ENCODE measurements around the gene APOA4.

Gene APOA4

DNA sequence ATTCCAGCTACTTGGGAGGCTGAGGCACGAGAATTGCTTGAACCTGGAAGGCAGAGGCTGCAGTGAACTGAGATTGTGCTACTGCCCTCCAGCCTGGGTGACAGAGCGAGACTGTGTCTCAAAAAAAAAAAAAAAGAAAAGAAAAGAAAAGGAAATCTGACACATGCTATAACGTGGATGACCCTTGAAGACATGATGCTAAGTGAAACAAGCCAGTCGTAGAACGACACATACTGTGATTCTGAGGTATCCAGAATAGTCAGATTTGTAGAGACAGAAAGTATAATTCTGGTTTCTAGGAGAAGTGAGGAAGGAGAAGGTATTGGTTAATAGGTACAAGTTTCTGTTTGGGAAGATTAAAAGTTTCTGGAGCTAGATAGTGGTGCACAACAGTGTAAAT is 24.7 kb downstream of the APOA4 start:
- no peak overlapping the region for H3K4me3 ChIP-seq (ENCODE audit: low read depth, low read length)
- TF ChIP-seq, protein P1, sequence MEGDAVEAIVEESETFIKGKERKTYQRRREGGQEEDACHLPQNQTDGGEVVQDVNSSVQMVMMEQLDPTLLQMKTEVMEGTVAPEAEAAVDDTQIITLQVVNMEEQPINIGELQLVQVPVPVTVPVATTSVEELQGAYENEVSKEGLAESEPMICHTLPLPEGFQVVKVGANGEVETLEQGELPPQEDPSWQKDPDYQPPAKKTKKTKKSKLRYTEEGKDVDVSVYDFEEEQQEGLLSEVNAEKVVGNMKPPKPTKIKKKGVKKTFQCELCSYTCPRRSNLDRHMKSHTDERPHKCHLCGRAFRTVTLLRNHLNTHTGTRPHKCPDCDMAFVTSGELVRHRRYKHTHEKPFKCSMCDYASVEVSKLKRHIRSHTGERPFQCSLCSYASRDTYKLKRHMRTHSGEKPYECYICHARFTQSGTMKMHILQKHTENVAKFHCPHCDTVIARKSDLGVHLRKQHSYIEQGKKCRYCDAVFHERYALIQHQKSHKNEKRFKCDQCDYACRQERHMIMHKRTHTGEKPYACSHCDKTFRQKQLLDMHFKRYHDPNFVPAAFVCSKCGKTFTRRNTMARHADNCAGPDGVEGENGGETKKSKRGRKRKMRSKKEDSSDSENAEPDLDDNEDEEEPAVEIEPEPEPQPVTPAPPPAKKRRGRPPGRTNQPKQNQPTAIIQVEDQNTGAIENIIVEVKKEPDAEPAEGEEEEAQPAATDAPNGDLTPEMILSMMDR (IDR thresholded peaks at IDR 0.05; ENCODE audit: low read depth, low read length), result no peak

DNA sequence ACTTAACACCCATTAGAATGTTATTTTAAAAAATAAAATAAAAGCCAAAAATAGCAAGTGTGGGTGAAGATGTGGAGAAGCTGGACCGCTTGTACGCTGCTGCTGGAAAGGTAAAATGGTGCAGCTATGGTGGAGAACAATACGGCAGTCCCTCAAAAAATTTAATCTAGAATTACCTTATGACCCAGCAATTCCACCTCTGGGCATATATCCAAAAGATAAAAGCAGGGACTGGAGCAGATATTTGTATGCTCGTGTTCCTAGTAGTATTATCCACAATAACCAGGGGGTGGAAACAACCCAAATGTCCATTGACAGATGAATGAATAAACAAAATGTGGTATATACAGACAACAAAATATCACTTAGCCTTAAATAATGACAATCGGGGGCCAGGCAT is 25.3 kb downstream of the APOA4 start:
- TF ChIP-seq, protein P1 (IDR thresholded peaks at IDR 0.05; ENCODE audit: low read depth, low read length), result no peak

DNA sequence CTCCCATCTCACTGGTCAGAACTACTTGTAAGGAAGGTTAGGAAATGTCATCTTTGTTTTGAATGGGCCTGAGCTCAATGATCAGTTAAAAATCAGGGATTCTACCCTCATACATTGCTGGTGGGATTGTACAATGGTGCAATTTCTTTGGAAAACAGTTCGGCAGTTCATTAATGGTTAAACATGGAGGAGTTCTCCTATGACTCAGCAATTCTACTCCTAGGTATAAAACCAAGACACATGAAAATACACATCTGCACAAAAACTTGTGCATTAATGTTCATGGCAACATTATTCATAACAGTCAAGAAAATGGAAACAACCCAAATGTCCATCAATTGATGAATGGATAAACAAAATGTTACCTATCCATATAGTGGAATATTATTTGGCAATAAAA is 26.6 kb downstream of the APOA4 start:
- no peak overlapping the region for H3K4me3 ChIP-seq (ENCODE audit: low read depth, low read length)
- TF ChIP-seq, protein P1 (IDR thresholded peaks at IDR 0.05; ENCODE audit: low read depth, low read length), result no peak

More for the DNA sequence above, 25.3 kb downstream of the APOA4 start:
- no peak overlapping the region for H3K4me3 ChIP-seq (ENCODE audit: low read depth, low read length)

DNA sequence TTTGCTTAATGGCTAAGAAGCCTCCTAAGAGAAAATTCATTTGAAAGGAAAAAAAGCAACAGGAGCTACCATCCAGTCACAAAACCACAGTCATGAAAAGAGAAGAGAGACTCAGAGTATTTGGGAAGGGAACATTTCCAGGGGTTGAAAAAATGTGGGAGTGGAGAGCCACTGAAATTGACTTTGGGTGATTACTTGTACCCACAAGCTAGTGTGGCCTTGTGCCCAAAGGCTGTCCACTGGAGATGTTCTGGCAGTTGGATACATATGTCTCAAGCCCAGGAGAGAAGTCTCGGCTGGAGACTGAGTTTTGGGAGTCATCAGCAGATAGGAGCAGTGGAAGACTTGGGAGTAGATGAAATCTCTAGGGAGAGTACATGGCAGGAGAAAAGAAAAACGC is 28.3 kb downstream of the APOA4 start:
- no peak overlapping the region for H3K4me3 ChIP-seq (ENCODE audit: low read depth, low read length)
- TF ChIP-seq, protein P1 (IDR thresholded peaks at IDR 0.05; ENCODE audit: low read depth, low read length), result no peak

DNA sequence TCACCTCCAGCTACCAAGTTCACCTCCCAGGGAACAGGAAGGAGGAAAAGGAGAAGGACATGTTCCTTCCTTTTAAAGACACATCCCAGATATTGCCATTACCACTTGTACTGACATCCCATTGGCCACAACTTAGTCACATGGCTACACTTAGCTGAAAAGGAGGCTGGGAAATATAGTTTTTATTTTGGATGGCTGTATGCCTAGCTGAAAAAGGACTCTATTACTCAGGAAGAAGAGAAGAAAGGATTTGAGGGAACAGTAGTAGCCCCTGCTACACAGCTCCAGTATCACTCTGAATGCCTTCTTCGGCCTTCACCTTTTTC is 29.4 kb downstream of the APOA4 start:
- no peak overlapping the region for H3K4me3 ChIP-seq (ENCODE audit: low read depth, low read length)
- TF ChIP-seq, protein P1 (IDR thresholded peaks at IDR 0.05; ENCODE audit: low read depth, low read length), result no peak

DNA sequence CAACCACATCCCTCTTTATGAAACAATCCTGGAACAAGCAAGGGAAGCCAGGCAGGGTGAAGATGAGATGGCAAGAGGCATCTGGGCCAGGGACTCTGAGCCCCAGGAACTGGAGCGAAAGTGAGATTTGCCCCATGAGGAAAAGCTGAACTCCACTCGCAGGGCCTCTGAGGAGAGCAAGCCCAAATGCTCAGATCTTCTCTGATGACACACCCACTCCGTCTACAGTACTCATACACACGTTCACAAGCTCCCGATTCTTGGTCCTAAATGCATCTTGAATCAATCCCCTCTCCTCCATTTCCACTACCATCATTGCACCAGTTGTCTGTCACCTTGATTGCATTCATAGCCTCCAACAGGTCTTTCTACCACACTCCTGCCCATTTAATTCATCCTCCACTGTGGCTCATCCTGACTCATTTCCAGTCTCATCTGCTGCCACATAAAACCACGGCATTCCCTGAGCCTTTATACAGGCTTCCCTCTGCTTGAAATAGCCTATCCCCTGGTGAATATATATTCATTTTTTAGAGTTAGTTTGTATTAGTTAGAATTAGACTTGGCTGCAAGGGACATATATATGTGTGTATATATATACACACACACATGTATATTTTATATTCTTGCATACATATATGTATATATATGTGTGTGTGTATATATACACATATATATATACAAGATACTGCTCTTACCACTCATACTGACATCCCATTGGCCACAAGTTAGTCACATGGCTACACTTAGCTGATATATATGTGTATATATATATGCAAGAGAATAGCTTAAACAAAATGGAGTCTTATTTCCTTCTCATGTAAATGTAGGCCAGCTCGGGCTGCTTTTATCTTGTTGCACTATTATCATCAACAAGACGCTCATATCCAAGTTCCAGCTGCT is 30.0 kb downstream of the APOA4 start:
- H3K4me3 ChIP-seq (ENCODE audit: low read depth, low read length), result no peak overlapping the region
- TF ChIP-seq, protein P1 (IDR thresholded peaks at IDR 0.05; ENCODE audit: low read depth, low read length), result no peak

DNA sequence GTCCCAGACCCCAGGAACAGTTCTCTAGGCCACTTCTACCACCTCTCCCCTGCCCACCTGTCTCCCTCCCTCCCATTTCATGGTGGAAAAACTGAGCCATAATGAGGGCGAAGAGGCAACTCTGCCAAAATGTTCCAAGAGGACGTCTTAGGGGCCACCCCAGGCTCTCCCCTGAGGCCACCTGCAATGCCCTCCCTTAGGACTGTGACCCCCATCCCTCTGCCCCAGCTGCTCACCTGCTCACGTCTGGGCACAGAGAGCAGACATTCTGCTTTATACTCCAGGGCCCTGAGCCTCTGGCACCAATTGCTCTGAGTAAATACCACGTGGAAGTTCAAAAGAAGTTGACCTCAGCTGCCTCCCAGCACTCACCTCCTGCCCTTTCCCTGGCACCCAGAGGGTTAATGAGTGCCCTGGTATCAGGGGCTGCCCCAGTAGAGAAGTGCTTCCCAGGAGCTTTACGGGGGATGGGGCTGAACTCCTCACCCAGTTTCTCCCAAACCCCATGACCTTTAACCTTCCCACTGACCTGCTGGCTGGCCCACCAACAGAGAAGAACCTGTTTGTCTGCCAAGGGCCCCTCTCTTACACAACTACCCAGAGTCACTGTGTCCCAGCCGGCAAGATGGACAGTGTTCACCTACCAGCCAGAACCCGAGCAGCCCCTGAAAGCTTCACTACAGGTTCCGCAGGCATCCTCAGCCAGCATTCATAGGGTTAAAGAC is 30.8 kb downstream of the APOA4 start:
- H3K4me3 ChIP-seq (ENCODE audit: low read depth, low read length), result no peak overlapping the region
- TF ChIP-seq, protein P1 (IDR thresholded peaks at IDR 0.05; ENCODE audit: low read depth, low read length), result no peak
